ENCODE results near the gene CFAP54. TPM values are rescaled to one million over a fixed set of nuclear protein-coding genes. Genes with fewer than 3 reads are reported as not detected.

CFAP54 gene
- total RNA-seq, 1 donor from 2014 or later, result 0.15 TPM

GRCh38 chr12:96502477-96502876 is 13.1 kb downstream of the CFAP54 start:
- no peaks in the 10 kb centered on the region for H3K9me3 Mint-ChIP-seq (ENCODE audit: unreplicated experiment)
- DNase-seq, result no peak
- TF ChIP-seq, protein P1, sequence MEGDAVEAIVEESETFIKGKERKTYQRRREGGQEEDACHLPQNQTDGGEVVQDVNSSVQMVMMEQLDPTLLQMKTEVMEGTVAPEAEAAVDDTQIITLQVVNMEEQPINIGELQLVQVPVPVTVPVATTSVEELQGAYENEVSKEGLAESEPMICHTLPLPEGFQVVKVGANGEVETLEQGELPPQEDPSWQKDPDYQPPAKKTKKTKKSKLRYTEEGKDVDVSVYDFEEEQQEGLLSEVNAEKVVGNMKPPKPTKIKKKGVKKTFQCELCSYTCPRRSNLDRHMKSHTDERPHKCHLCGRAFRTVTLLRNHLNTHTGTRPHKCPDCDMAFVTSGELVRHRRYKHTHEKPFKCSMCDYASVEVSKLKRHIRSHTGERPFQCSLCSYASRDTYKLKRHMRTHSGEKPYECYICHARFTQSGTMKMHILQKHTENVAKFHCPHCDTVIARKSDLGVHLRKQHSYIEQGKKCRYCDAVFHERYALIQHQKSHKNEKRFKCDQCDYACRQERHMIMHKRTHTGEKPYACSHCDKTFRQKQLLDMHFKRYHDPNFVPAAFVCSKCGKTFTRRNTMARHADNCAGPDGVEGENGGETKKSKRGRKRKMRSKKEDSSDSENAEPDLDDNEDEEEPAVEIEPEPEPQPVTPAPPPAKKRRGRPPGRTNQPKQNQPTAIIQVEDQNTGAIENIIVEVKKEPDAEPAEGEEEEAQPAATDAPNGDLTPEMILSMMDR (IDR thresholded peaks at IDR 0.05; ENCODE audit: partially characterized antibody, unreplicated experiment), result no peak
- no peaks in the 10 kb centered on the region for H3K4me1 Mint-ChIP-seq (ENCODE audit: low read depth, unreplicated experiment)
- no peaks in the 10 kb centered on the region for H3K36me3 Mint-ChIP-seq (ENCODE audit: unreplicated experiment)
- no peak overlapping the region for H3K27ac Mint-ChIP-seq (ENCODE audit: unreplicated experiment)
- no peak overlapping the region for H3K4me3 Mint-ChIP-seq (ENCODE audit: unreplicated experiment)
- H3K27me3 Mint-ChIP-seq (ENCODE audit: unreplicated experiment), result no peaks in the 10 kb centered on the region

GRCh38 chr12:96502949-96503532 is 13.7 kb downstream of the CFAP54 start:
- Mint-ChIP-seq H3K4me1 (ENCODE audit: low read depth, unreplicated experiment) (no peaks in the 10 kb centered on the region), H3K4me3 (ENCODE audit: unreplicated experiment) (no peak overlapping the region), H3K27me3 (ENCODE audit: unreplicated experiment) (no peaks in the 10 kb centered on the region), H3K27ac (ENCODE audit: unreplicated experiment) (no peak overlapping the region), H3K9me3 (ENCODE audit: unreplicated experiment) (no peaks in the 10 kb centered on the region), H3K36me3 (ENCODE audit: unreplicated experiment) (no peaks in the 10 kb centered on the region)
- TF ChIP-seq, protein P1 (IDR thresholded peaks at IDR 0.05; ENCODE audit: partially characterized antibody, unreplicated experiment), result no peak
- no peak for DNase-seq

DNA sequence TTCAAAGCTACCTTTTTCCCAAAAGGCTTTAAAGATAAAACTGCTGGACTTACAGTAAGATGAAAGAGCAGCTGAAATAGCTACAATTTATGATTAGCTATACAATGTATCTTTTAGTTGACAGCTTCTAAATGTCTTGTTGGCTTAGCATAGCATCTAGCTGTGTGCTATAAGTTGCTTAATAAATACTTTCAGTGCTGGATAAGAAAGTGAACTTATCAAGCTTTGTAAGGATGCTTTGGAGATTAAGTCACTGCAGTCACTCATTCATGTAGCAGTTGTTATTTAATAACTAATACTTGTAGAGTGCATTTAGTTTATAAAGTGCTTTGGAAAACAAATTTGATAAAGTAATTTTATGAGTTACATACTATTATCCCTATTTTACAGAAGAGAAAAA is 14.6 kb downstream of the CFAP54 start:
- DNase-seq, result no peak
- no peaks in the 10 kb centered on the region for H3K27me3 Mint-ChIP-seq (ENCODE audit: unreplicated experiment)
- TF ChIP-seq, protein P1 (IDR thresholded peaks at IDR 0.05; ENCODE audit: partially characterized antibody, unreplicated experiment), result no peak
- no peaks in the 10 kb centered on the region for H3K4me1 Mint-ChIP-seq (ENCODE audit: low read depth, unreplicated experiment)
- no peak overlapping the region for H3K27ac Mint-ChIP-seq (ENCODE audit: unreplicated experiment)
- H3K4me3 Mint-ChIP-seq (ENCODE audit: unreplicated experiment), result no peak overlapping the region
- H3K36me3 Mint-ChIP-seq (ENCODE audit: unreplicated experiment), result no peaks in the 10 kb centered on the region
- no peaks in the 10 kb centered on the region for H3K9me3 Mint-ChIP-seq (ENCODE audit: unreplicated experiment)

GRCh38 chr12:96506776-96507175 is 17.4 kb downstream of the CFAP54 start:
- DNase-seq, result no peak
- no peaks in the 10 kb centered on the region for H3K36me3 Mint-ChIP-seq (ENCODE audit: unreplicated experiment)
- no peaks in the 10 kb centered on the region for H3K27me3 Mint-ChIP-seq (ENCODE audit: unreplicated experiment)
- no peaks in the 10 kb centered on the region for H3K9me3 Mint-ChIP-seq (ENCODE audit: unreplicated experiment)
- TF ChIP-seq, protein P1 (IDR thresholded peaks at IDR 0.05; ENCODE audit: partially characterized antibody, unreplicated experiment), result no peak
- no peak overlapping the region for H3K4me3 Mint-ChIP-seq (ENCODE audit: unreplicated experiment)
- no peak overlapping the region for H3K27ac Mint-ChIP-seq (ENCODE audit: unreplicated experiment)
- no peaks in the 10 kb centered on the region for H3K4me1 Mint-ChIP-seq (ENCODE audit: low read depth, unreplicated experiment)

DNA sequence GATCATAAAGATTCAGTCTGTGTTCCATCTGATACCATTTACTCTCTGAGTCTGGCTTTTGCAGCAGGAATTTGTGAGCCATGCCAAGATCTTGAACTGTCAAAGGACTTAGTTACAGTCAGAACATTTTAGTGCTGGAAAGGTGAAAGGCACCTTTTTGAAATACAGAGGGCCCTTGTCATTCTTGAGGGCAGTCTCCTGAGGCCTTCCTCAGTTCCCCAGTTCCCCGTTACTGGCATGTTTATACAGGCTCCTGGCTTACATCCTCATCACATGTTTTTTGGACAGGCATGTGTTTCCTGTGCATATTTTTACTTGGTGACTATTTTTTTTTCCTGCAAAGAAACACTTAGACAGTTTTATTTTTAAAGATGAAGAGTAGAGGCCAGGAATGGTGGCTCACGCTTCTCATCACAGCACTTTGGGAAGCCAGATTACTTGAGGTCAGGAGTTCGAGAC is 21.0 kb downstream of the CFAP54 start:
- Mint-ChIP-seq H3K36me3 (ENCODE audit: unreplicated experiment) (no peaks in the 10 kb centered on the region), H3K27ac (ENCODE audit: unreplicated experiment) (no peak overlapping the region), H3K27me3 (ENCODE audit: unreplicated experiment) (no peaks in the 10 kb centered on the region), H3K4me3 (ENCODE audit: unreplicated experiment) (no peak overlapping the region), H3K4me1 (ENCODE audit: low read depth, unreplicated experiment) (no peaks in the 10 kb centered on the region), H3K9me3 (ENCODE audit: unreplicated experiment) (no peaks in the 10 kb centered on the region)
- TF ChIP-seq, protein P1 (IDR thresholded peaks at IDR 0.05; ENCODE audit: partially characterized antibody, unreplicated experiment), result no peak
- no peak for DNase-seq

Measured in glutamatergic neuron (in vitro differentiated cells).